Transverse colon (tissue), 4 donors: ENCODE measurements around the gene FAM171A2. TPM values are rescaled to one million over a fixed set of nuclear protein-coding genes. Genes with fewer than 3 reads are reported as not detected.

ENCODE experiments used
- DNase-seq: peaks from one replicate; pipeline ENCODE4 v3.0.0-alpha.2; 2019
- H3K27ac ChIP-seq, 4 donors: fragments of 200-600 bp; sonication (generic); 2 replicates each; pipeline ENCODE4 v1.5.1; 2016 to 2018; ENCODE audit warnings: inconsistent platforms in 4 of 4
- H3K27me3 ChIP-seq: fragments of 200-600 bp; sonication (generic); 2 replicates; pipeline ENCODE4 v1.5.1; 2017; ENCODE audit warnings: inconsistent platforms
- H3K36me3 ChIP-seq, 4 donors: fragments of 200-600 bp; sonication (generic); 2 replicates each; pipeline ENCODE4 v1.5.1; 2017 to 2019; ENCODE audit warnings: inconsistent platforms in 4 of 4
- H3K4me1 ChIP-seq, 4 donors: fragments of 200-600 bp; sonication (generic); 2 replicates each; pipeline ENCODE4 v1.5.1; 2017 to 2020; ENCODE audit warnings: inconsistent platforms in 4 of 4
- H3K4me3 ChIP-seq, 4 donors: fragments of 200-600 bp; sonication (generic); 1 replicate in 1 of 4; 2 replicates in 3 of 4; pipeline versions ENCODE4 v1.5.1 to v1.6.1; 2017 to 2019; ENCODE audit warnings: inconsistent platforms in 4 of 4
- H3K9me3 ChIP-seq, 2 donors: fragments of 200-600 bp; sonication (generic); 2 replicates each; pipeline ENCODE4 v1.5.1; 2017 to 2019; ENCODE audit warnings: inconsistent platforms in 2 of 2
- EP300 ChIP-seq: sonication (generic); formaldehyde crosslinking; IDR thresholded peaks from one replicate; pipeline ENCODE4 v1.6.1; 2017; ENCODE audit warnings: antibody characterized with exemption, low read depth
- POLR2A ChIP-seq: fragments of 450-650 bp; IDR thresholded peaks from one replicate; pipeline ENCODE4 v1.6.1; 2016; ENCODE audit warnings: antibody characterized with exemption, mild to moderate bottlenecking, moderate library complexity
- POLR2AphosphoS5 ChIP-seq, 3 donors: sonication (generic); formaldehyde crosslinking; IDR thresholded peaks; one replicate each; pipeline ENCODE4 v1.6.1; 2016; ENCODE audit warnings: antibody characterized with exemption in 3 of 3
- WGBS, 2 donors: methylation state at CpG; one replicate each; pipeline ENCODE4 v1.1.5; 2018; ENCODE audit warnings: low coverage in 1 of 2; 5-methylcytosine and 5-hydroxymethylcytosine counted together
- in situ Hi-C, 4 donors: fragments of 200-750 bp; cut with MboI; loops; one replicate each; pipeline versions ENCODE4 v1.15.0 to v1.15.1; 2017; ENCODE audit warnings: low sequenced_read_pairs in 3 of 4, low pct_ligation_motif_present in 1 of 4, low pct_unique_long_range_greater_than_20kb in 1 of 4
- intact Hi-C: fragments of 100-400 bp; cut with DNase I; formaldehyde crosslinking; loops from one replicate; pipeline ENCODE4 v1.15.1; 2023; ENCODE audit warnings: low total_unique reads
- total RNA-seq, 4 donors: library from RNA; depleted of rRNA; stranded (reverse); fragments of >200 nt; gene quantifications; one replicate each; pipeline ENCODE4 v1.1.0, GENCODE V29; 2016
- TF ChIP-seq, protein P1 (sequence below), 5 experiments: fragments of 200-600 bp in 3 of 5; fragments of 450-650 bp in 2 of 5; sonication (generic) in 3 of 5; IDR thresholded peaks; 1 replicate in 2 of 5; 2 replicates in 3 of 5; pipeline ENCODE4 v1.5.1; 2016 to 2017; ENCODE audit warnings: antibody characterized with exemption in 5 of 5, inconsistent platforms in 3 of 5, mild to moderate bottlenecking in 2 of 5, moderate library complexity in 1 of 5

The FAM171A2 gene
- total RNA-seq, 4 donors from 2014 or later, result 0.14 to 7.9 (median 0.95) TPM; not detected in 1

DNA sequence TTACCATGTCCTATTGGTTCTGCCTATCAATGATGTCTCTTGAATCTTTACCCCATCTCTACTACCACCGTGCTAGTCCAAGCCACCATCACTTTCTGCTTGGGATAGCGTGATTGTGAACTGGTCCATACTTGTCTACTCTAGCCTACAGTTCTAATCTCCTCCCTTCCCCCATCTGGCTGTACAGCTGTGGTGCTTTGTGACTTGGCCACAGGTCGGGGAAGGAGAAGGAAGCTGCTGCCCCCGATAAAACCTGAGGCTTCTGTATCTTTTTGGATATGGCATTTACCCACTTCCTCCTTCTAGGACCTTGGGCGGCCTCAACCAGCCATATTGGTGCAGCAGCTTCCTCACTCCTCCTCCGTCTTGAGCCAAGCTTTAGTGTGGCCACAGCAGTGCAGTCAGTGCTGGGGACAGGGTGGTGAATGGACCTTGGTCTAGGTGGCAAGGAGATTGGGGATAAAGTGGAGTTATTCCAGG lies 26.1 kb upstream of the FAM171A2 start:
- 81 to 100% methylated on average over 1 to 6 of the region's 6 CpGs for WGBS, 2 donors
- Histone ChIP-seq H3K4me3 (no peak overlapping the region), H3K27me3 (peaks cover 16% of the 10 kb centered on the region), H3K9me3 (no peaks in the 10 kb centered on the region), H3K27ac (no peak overlapping the region), H3K36me3 (no peaks in the 10 kb centered on the region), H3K4me1 (peaks cover 3 to 13% (median 12%) of the 10 kb centered on the region in 4 donors)
- in situ Hi-C loops, result loop anchor here in 1 of 4 donors (25.0 kb wide), 1 partner anchor 123 kb away; the partner anchor contains the start of gene GPATCH8
- intact Hi-C loops, result no loop called here
- TF ChIP-seq EP300 (no peak), POLR2A (no peak)
- no peak for DNase-seq

DNA sequence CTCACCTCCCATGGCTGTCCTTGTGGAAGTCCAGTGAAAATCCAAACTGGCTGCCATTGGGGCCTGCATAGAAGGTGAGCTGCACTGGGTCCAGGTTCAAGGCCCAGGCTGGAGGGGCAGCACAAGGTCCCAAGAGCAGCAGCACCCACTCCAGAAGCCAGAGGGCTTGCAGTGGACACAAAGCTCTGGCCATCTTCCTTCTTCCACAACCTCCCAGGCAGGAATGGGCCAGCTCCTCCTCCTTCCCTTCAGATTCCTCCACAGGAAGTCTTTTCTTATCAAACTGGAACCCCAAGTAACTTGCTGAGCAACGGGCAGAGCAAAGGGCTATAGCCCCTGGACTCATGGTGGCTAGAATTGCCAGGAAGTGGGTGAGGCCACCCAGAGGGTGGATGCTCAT lies 25.6 kb upstream of the FAM171A2 start, which contains the start of gene ITGA2B:
Gene ITGA2B (minus strand): TSS at position 369 of the 400 bp plus-strand sequence. CDS start 176 bp downstream, at position 193.
- intact Hi-C loops (no loop called here), in situ Hi-C loops (loop anchor here in 1 of 4 donors (25.0 kb wide), 1 partner anchor 123 kb away; the partner anchor contains the start of gene GPATCH8)
- 13% methylated on average over 1 of the region's 1 CpG; no CpG with 5 or more reads in 1 of the 2 donors for WGBS, 2 donors

DNA sequence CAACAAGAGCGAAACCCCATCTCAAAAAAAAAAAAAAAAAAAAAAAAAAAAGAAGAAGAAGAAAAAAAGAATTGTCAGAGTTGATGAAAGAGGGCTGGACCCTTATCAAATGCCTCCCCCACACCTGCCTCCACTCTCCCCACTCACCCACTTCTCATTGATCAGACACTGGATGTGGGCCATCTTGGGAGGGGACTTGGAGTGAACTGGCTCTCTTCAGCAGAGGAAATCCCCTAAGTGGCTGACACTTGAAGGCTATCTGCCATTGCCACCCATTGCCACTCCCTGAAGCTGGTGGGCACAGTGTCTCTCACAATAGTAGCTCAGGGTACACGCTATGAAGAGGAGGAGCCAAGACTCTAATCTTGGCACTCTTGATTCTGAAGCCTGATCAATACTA lies 24.2 kb upstream of the FAM171A2 start:
- no peak overlapping the region for H3K27ac ChIP-seq
- in situ Hi-C loops, result loop anchor here in 1 of 4 donors (25.0 kb wide), 1 partner anchor 124 kb away; the partner anchor contains the start of gene GPATCH8
- H3K4me3 ChIP-seq, result no peak overlapping the region
- H3K27me3 ChIP-seq, result peaks cover 30% of the 10 kb centered on the region
- DNase-seq, result no peak
- no peaks in the 10 kb centered on the region for H3K36me3 ChIP-seq
- H3K4me1 ChIP-seq, result peaks cover 3 to 18% (median 15%) of the 10 kb centered on the region in 4 donors
- intact Hi-C loops, result no loop called here
- no peaks in the 10 kb centered on the region for H3K9me3 ChIP-seq
- 74 to 86% methylated on average over 1 to 2 of the region's 2 CpGs for WGBS, 2 donors
- TF ChIP-seq POLR2A, result no peak
- no peak for TF ChIP-seq EP300
- no peak for TF ChIP-seq POLR2AphosphoS5 (IDR thresholded peaks at IDR 0.05)
- TF ChIP-seq, protein P1, sequence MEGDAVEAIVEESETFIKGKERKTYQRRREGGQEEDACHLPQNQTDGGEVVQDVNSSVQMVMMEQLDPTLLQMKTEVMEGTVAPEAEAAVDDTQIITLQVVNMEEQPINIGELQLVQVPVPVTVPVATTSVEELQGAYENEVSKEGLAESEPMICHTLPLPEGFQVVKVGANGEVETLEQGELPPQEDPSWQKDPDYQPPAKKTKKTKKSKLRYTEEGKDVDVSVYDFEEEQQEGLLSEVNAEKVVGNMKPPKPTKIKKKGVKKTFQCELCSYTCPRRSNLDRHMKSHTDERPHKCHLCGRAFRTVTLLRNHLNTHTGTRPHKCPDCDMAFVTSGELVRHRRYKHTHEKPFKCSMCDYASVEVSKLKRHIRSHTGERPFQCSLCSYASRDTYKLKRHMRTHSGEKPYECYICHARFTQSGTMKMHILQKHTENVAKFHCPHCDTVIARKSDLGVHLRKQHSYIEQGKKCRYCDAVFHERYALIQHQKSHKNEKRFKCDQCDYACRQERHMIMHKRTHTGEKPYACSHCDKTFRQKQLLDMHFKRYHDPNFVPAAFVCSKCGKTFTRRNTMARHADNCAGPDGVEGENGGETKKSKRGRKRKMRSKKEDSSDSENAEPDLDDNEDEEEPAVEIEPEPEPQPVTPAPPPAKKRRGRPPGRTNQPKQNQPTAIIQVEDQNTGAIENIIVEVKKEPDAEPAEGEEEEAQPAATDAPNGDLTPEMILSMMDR (IDR thresholded peaks at IDR 0.05), result no peak

More for the DNA sequence above, 25.6 kb upstream of the FAM171A2 start, which contains the start of gene ITGA2B:
- Histone ChIP-seq H3K36me3 (no peaks in the 10 kb centered on the region), H3K4me1 (peaks cover 3 to 18% (median 15%) of the 10 kb centered on the region in 4 donors), H3K9me3 (no peaks in the 10 kb centered on the region), H3K27me3 (peaks cover 21% of the 10 kb centered on the region), H3K27ac (no peak within 1 kb of the TSS), H3K4me3 (no peak within 1 kb of the TSS)
- DNase-seq, result no peak
- TF ChIP-seq EP300, result no peak
- no peak for TF ChIP-seq POLR2AphosphoS5 (IDR thresholded peaks at IDR 0.05)
- no peak for TF ChIP-seq POLR2A
- TF ChIP-seq, protein P1 (IDR thresholded peaks at IDR 0.05), result no peak

DNA sequence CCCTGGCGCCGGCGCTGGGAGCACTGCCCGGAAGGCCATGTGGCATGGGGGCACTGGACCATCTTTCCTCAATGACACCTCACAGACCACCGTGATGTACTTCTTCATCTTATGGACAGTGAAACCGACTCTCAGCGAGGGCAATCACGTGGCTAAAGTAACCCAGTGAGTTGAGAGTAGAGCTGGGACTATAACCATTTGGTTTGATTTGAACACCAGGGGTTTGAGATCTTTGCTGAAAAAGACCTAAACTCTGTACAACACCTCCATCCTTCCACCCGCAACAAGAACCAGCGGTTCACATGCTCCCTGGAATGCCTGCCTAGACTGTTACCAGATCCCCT lies 22.5 kb upstream of the FAM171A2 start:
- Histone ChIP-seq H3K4me3 (peak overlapping the region in 1 of 4 donors; percentile 58), H3K4me1 (peaks cover 3 to 18% (median 15%) of the 10 kb centered on the region in 4 donors), H3K9me3 (no peaks in the 10 kb centered on the region), H3K27ac (no peak overlapping the region), H3K27me3 (peaks cover 30% of the 10 kb centered on the region), H3K36me3 (no peaks in the 10 kb centered on the region)
- TF ChIP-seq EP300, result no peak
- DNase-seq, result no peak
- 49% methylated on average over 10 of the region's 10 CpGs; no CpG with 5 or more reads in 1 of the 2 donors for WGBS, 2 donors
- in situ Hi-C loops (loop anchor here in 1 of 4 donors (25.0 kb wide), 1 partner anchor 126 kb away; the partner anchor contains the start of gene GPATCH8), intact Hi-C loops (no loop called here)

DNA sequence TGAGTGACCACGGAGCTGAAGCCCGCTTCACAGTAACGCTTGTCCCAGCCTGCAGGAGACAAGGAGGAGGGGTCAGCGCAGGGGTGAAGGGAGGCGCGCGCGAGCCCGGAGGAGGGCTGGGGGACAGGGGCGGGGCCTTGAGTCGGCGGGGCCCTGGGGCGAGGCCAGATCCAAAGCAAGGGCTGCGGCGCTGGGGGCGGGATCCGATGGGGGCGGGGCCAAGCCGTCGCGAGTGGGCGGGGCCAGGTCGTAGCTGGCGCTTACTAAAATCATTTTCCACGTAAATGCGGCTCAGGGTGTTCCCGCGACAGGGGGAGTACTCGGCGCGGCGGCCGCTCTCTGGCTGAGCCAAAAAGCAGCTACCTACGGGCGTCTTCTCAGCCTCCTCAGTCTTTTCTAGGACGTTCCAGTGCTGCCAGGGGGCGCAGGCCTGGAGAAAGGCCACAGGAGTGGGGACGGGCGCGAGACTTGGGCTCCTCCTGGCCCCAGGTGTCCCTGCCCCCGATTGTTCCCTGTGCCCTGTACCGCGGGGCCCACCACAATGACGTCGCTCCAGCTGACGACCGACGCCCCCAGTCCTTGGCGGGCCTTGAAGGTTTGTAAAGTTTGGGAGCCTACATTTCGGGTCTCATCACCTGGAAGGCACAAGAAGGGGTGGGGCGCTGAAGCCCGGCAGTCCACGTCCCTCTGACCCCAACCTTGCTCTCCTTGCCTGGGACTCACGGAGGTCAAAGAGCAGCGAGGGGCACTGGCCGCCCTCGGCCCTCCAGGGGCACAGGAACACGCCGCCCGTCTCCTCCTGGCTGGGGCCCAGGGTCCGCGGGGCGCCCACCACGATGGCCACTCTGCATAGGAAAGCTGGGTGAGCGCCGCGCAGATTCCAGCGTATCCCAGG lies 21.9 kb upstream of the FAM171A2 start:
- H3K27ac ChIP-seq, result no peak overlapping the region
- H3K4me3 ChIP-seq, result peak overlapping the region; percentile 24 to 58 (median 38)
- H3K4me1 ChIP-seq, result peaks cover 3 to 18% (median 15%) of the 10 kb centered on the region in 4 donors
- H3K36me3 ChIP-seq, result no peaks in the 10 kb centered on the region
- TF ChIP-seq, protein P1 (IDR thresholded peaks at IDR 0.05), result no peak
- TF ChIP-seq POLR2A (no peak), POLR2AphosphoS5 (IDR thresholded peaks at IDR 0.05) (no peak), EP300 (no peak)
- peaks cover 30% of the 10 kb centered on the region for H3K27me3 ChIP-seq
- H3K9me3 ChIP-seq, result no peaks in the 10 kb centered on the region
- in situ Hi-C loops, result loop anchor here in 1 of 4 donors (25.0 kb wide), 1 partner anchor 127 kb away; the partner anchor contains the start of gene GPATCH8
- intact Hi-C loops, result no loop called here
- WGBS, 2 donors, result 9% methylated on average over 50 of the region's 68 CpGs; no CpG with 5 or more reads in 1 of the 2 donors
- peak; percentile 84 for DNase-seq
